HG03565 (cell line): Measurements from ENCODE around the gene RLN2.

Experiments used
- ATAC-seq: cut with Tn5 transposase; IDR thresholded peaks from one replicate; pipeline ENCODE4 v1.9.1; 2021; ENCODE audit warnings: mild to moderate bottlenecking, moderate library complexity; ENCODE audit not compliant: unreplicated experiment

The RLN2 gene

GRCh38 chr9:5274770-5275169 is 29.7 kb downstream of the RLN2 start:
- ATAC-seq = peak; percentile 52

GRCh38 chr9:5269249-5269715 is 35.2 kb downstream of the RLN2 start:
- ATAC-seq = no peak

- ATAC-seq = no peak
Observed at GRCh38 chr9:5265939-5266338, 38.6 kb downstream of the RLN2 start.

- ATAC-seq = no peak
Observed at GRCh38 chr9:5264219-5264595, 40.3 kb downstream of the RLN2 start.

GRCh38 chr9:5263351-5264218 is 40.9 kb downstream of the RLN2 start:
- ATAC-seq = no peak
